BLaER1 treated with 17β-estradiol and CSF1 and Interleukin-3, amounts not matched to agents 10 nM and 100 nM (cell line): Measurements from ENCODE around the gene SMYD4.

ENCODE experiments used
- H3K27ac ChIP-seq, 11 experiments: shearing (Covaris generic); formaldehyde crosslinking; 2 replicates each; pipeline ENCODE4 v1.8.1; 2022
- H3K27me3 ChIP-seq, 11 experiments: shearing (Covaris generic); formaldehyde crosslinking; 2 replicates each; pipeline ENCODE4 v1.8.1; 2022
- H3K36me3 ChIP-seq, 11 experiments: shearing (Covaris generic); formaldehyde crosslinking; 2 replicates each; pipeline ENCODE4 v1.8.1; 2022
- H3K4me1 ChIP-seq, 10 experiments: shearing (Covaris generic); formaldehyde crosslinking; 2 replicates each; pipeline ENCODE4 v1.8.1; 2022
- H3K4me2 ChIP-seq, 11 experiments: shearing (Covaris generic); formaldehyde crosslinking; 2 replicates each; pipeline ENCODE4 v1.8.1; 2022
- H3K4me3 ChIP-seq, 10 experiments: shearing (Covaris generic); formaldehyde crosslinking; 2 replicates each; pipeline ENCODE4 v1.8.1; 2022
- H3K9ac ChIP-seq, 11 experiments: shearing (Covaris generic); formaldehyde crosslinking; 2 replicates each; pipeline ENCODE4 v1.8.1; 2022
- H3K9me3 ChIP-seq, 11 experiments: shearing (Covaris generic); formaldehyde crosslinking; replicated peaks in 1 of 11; 2 replicates each; pipeline ENCODE4 v1.8.1; 2022
- H4K20me1 ChIP-seq, 11 experiments: shearing (Covaris generic); formaldehyde crosslinking; 2 replicates each; pipeline ENCODE4 v1.8.1; 2022
- Cebpa-rat ChIP-seq, 11 experiments: shearing (Covaris generic); IDR thresholded peaks; 2 replicates each; pipeline ENCODE4 v1.8.1; 2022

The SMYD4 gene

GRCh38 chr17:1753767-1754429 is 75.8 kb downstream of the SMYD4 start:
- no peaks in the 10 kb centered on the region for H3K36me3 ChIP-seq
- TF ChIP-seq Cebpa-rat (IDR thresholded peaks at IDR 0.05): no peak

GRCh38 chr17:1752425-1753262 is 77.1 kb downstream of the SMYD4 start:
- Histone ChIP-seq H3K9me3 (no peaks in the 10 kb centered on the region), H3K36me3 (no peaks in the 10 kb centered on the region), H3K4me2 (peak overlapping the region; percentile 29 to 92 (median 60)), H4K20me1 (no peaks in the 10 kb centered on the region), H3K4me1 (peaks cover 27 to 70% (median 44%) of the 10 kb centered on the region in 10 experiments), H3K4me3 (peak overlapping the region in 1 of 10 experiments; percentile 26; a peak in 1 of 20 replicates), H3K27ac (peak overlapping the region in 8 of 11 experiments; percentile 1 to 58 (median 38); a peak in 12 of 22 replicates), H3K9ac (peak overlapping the region in 5 of 11 experiments; percentile 22 to 46 (median 34); a peak in 8 of 22 replicates), H3K27me3 (no peaks in the 10 kb centered on the region)
- no peak for TF ChIP-seq Cebpa-rat (IDR thresholded peaks at IDR 0.05)

More at GRCh38 chr17:1753767-1754429, 75.8 kb downstream of the SMYD4 start:
- peak overlapping the region in 1 of 11 experiments; percentile 3; a peak in 1 of 22 replicates for H3K9ac ChIP-seq
- peak overlapping the region in 5 of 11 experiments; percentile 46 to 92 (median 78); a peak in 10 of 22 replicates for H3K4me2 ChIP-seq
- H3K27ac ChIP-seq: peak overlapping the region in 1 of 11 experiments; percentile 31; a peak in 1 of 22 replicates
- no peaks in the 10 kb centered on the region for H3K27me3 ChIP-seq
- no peaks in the 10 kb centered on the region for H4K20me1 ChIP-seq
- H3K4me3 ChIP-seq: no peak overlapping the region
- H3K4me1 ChIP-seq: peaks cover 27 to 78% (median 46%) of the 10 kb centered on the region in 10 experiments
- H3K9me3 ChIP-seq: no peaks in the 10 kb centered on the region

- H4K20me1 ChIP-seq: no peaks in the 10 kb centered on the region
- no peak overlapping the region for H3K27ac ChIP-seq
- no peaks in the 10 kb centered on the region; a peak in 1 of 22 replicates for H3K36me3 ChIP-seq
- H3K4me1 ChIP-seq: peaks cover 22 to 56% (median 37%) of the 10 kb centered on the region in 10 experiments
- TF ChIP-seq Cebpa-rat (IDR thresholded peaks at IDR 0.05): no peak
- H3K9me3 ChIP-seq: no peaks in the 10 kb centered on the region
- H3K4me2 ChIP-seq: peak overlapping the region in 4 of 11 experiments; percentile 9 to 59 (median 22); a peak in 3 of 22 replicates
- no peak overlapping the region for H3K4me3 ChIP-seq
- no peaks in the 10 kb centered on the region for H3K27me3 ChIP-seq
- H3K9ac ChIP-seq: no peak overlapping the region; a peak in 2 of 22 replicates
Measured at GRCh38 chr17:1750628-1751027, 79.1 kb downstream of the SMYD4 start.

GRCh38 chr17:1746975-1747543 is 82.6 kb downstream of the SMYD4 start:
- Histone ChIP-seq H3K9ac (no peak overlapping the region), H3K4me1 (peaks cover 3 to 20% (median 14%) of the 10 kb centered on the region in 10 experiments; a peak in 19 of 20 replicates), H3K9me3 (no peaks in the 10 kb centered on the region), H3K4me2 (no peak overlapping the region), H3K27me3 (no peaks in the 10 kb centered on the region), H3K36me3 (no peaks in the 10 kb centered on the region; a peak in 1 of 22 replicates), H3K27ac (no peak overlapping the region), H4K20me1 (no peaks in the 10 kb centered on the region), H3K4me3 (no peak overlapping the region)
- no peak for TF ChIP-seq Cebpa-rat (IDR thresholded peaks at IDR 0.05)

DNA sequence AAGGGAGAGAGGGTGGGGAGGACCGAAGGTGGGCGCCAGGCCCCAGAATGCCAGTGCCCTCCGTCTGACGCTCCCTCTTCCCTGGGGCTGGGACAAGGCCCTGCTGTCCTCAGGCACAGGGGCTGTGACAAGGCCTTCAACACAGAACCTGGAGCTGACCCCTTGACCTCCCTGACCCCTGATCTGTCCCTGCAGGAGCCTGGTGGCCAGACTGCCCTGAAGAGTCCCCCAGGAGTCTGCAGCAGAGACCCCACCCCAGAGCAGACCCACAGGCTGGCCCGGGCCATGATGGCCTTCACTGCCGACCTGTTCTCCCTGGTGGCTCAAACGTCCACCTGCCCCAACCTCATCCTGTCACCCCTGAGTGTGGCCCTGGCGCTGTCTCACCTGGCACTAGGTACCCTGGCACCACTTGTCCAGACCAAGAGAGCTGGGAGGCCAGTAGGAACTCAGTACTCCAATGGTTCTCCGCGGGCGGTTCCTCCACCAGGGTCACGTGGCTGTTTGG is 84.1 kb downstream of the SMYD4 start:
- Histone ChIP-seq H3K27me3 (no peaks in the 10 kb centered on the region), H3K27ac (no peak overlapping the region), H3K9ac (no peak overlapping the region), H3K4me1 (peaks cover 0 to 6% (median under 1%) of the 10 kb centered on the region in 10 experiments; a peak in 8 of 20 replicates), H3K4me2 (no peak overlapping the region), H3K4me3 (no peak overlapping the region), H3K36me3 (no peaks in the 10 kb centered on the region; a peak in 1 of 22 replicates), H3K9me3 (no peaks in the 10 kb centered on the region), H4K20me1 (no peaks in the 10 kb centered on the region)
- TF ChIP-seq Cebpa-rat (IDR thresholded peaks at IDR 0.05): no peak

DNA sequence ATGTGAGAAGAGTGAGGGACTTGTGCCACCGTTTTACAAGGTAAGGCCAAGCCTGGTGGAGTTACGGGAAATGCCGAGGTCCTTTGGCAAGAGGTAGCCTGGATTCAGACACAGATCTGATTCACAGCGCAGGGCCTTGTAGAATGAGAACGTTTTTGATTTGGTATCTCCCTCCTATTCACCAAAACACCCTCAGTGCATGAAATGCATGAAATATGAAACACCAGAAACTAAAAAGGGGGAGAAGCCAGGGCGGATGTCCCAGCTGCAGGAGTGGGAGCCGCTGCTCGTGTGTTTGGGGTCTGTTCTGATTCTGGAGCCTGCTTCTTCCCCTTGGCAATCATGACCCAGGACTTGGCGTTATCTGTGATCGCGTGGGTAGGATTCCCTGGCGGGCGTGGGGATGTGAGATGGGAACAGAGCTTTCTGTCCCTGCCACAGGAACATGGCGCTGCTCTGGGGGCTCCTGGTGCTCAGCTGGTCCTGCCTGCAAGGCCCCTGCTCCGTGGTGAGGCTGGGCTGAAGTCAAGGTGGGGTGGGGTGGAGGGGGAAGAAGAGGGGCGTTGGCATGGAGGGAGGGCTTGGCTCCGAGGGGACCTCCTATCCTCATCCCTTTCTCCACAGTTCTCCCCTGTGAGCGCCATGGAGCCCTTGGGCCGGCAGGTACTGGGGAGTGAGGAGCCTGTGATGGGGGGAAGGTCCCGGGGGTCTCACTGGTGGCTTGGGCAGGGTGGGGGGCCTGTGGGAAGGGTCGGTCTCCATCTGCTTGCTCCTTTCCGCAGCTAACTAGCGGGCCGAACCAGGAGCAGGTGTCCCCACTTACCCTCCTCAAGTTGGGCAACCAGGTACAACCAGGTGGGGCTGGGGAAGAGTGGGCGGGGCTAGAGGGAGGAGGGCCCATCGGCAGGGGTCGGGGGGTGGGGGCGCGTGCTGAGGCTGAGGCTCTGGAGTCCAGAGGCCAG is 84.9 kb downstream of the SMYD4 start:
- Histone ChIP-seq H4K20me1 (no peaks in the 10 kb centered on the region), H3K36me3 (no peaks in the 10 kb centered on the region; a peak in 1 of 22 replicates), H3K4me1 (peaks cover 0 to 5% (median 0%) of the 10 kb centered on the region in 10 experiments; a peak in 1 of 20 replicates), H3K9me3 (no peaks in the 10 kb centered on the region), H3K4me3 (no peak overlapping the region), H3K9ac (no peak overlapping the region), H3K27ac (no peak overlapping the region), H3K27me3 (no peaks in the 10 kb centered on the region), H3K4me2 (no peak overlapping the region)
- TF ChIP-seq Cebpa-rat (IDR thresholded peaks at IDR 0.05): no peak

DNA sequence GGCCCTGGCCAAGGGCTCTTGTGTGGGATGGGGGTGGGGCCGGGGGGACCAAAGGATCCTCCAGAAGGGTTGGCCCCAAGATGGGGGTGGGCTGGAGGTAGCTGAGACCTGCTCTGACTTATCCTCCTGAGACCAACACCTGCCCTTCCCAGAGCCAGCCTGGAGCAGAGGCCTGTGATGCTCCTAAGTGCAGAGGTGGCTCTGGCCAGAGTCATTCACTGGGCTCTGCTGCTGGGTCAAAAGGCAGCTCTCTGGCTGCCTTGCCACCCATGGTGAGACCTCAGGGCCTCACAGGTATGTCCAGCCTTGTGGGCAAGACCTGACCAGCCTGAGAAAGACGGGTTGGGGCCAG is 86.6 kb downstream of the SMYD4 start:
- Histone ChIP-seq H3K9ac (no peak overlapping the region), H3K36me3 (peaks cover 0 to 5% (median 3%) of the 10 kb centered on the region in 11 experiments; a peak in 16 of 22 replicates), H3K4me1 (peaks cover 0 to 6% (median 0%) of the 10 kb centered on the region in 10 experiments; a peak in 6 of 20 replicates), H3K4me3 (no peak overlapping the region), H3K9me3 (no peaks in the 10 kb centered on the region), H4K20me1 (peaks cover 0 to 4% (median 0%) of the 10 kb centered on the region in 11 experiments; a peak in 4 of 22 replicates), H3K4me2 (no peak overlapping the region), H3K27ac (no peak overlapping the region), H3K27me3 (no peaks in the 10 kb centered on the region)
- no peak for TF ChIP-seq Cebpa-rat (IDR thresholded peaks at IDR 0.05)
